SKM-1 (cell line): ENCODE measurements around the gene PIK3R6.

ENCODE experiments used
- DNase-seq: peaks from one replicate; lab custom pipeline; 2025; ENCODE audit not compliant: unreplicated experiment; lab: John Stamatoyannopoulos, UW

PIK3R6 gene

DNA sequence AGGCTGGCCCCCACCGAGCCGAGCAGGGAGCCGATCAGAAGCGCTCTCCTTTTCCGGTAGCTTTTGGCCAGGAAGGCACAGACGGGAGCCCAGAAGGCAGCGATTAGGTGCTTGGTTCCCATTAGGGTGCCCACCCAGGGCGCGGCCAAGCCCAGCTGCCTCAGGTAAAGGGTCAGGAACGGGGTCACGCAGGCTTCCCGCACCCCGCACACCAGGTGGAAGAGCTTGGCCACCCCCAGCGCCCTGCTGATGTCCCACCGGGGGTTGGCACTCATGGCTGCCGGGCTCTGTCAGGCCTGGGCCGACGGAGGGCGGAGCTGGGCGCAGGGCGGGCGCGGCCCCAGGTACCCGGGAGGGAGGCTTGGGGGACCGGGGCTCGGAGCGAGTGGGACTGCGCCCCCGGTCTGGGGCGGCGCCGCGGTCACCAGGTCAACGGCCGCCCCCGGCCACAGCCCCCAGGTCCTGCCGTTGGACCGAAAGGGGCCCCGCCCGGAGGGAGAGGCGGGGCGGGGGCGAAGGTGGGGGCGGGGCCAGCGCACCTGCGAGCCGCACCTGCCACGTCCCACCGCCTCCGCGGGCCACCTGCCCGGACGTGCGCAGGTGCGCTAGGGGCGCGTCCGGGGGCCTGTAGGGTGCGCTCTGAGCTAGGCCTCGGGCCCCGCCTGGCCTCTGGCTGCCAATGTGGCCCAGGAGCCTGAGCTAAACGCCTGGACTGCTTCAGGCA is 68.5 kb downstream of the PIK3R6 start, which contains the start of gene MFSD6L:
Gene MFSD6L (minus strand): TSS at position 520 of the 724 bp plus-strand sequence. CDS start 245 bp downstream, at position 275.
- no peak for DNase-seq

DNA sequence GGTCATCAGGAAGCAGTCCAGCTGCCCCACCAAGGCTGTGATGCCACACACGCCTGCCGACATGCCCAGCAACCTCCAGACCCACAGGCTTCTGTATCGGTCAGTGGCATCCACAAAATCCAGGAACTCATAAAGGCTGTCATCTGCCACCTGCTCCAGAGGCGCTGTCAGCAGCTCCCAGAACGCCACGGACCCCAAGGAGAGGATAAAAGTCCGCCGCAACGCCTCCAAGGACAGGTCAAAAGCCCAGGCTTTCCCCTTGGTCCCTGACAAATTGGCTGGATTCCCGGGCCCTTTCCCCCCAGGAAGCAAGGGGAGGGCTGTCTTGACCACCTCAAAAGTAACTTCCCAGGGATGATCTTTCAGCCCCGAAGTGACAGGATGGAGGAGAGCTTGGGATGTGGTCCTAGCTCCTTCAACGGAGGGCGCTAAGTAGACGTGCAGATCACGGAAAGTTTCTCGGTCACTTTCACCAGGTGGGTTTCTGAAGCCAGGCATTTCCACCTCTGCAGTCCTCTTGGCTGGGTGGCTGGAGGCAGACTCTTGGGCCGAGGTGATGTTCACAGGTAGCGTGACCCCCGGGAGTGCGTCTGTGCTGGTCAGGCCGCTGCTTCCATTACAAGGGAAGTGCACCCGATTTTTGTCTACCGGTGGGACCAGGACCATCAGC is 69.2 kb downstream of the PIK3R6 start:
- no peak for DNase-seq

DNA sequence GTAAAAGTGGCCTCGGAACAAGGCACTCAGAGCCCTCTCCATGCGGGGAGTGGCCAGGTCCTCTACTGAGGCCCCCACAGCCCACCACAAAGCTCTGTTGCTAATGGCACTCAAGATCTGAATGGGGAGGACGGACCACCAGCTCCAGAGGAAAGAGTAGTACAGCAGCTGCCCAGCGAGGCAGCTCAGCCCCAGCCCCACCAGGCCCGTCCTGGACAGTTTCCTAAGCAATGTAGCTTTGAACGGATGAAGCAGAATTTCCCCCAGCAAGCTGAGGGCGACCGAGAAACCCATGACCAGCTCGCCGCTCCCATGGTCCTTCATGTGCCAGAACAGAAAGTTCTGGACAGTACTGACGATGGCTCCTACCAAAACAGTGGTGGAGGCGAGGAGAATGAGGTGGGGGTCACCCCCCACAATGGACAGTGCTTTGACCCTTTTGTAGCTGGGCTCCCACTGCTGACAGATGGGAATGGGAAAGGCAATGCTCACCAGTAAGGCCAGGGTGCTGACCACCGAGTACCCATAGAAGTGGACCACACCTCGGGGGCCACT is 69.8 kb downstream of the PIK3R6 start:
- no peak for DNase-seq

DNA sequence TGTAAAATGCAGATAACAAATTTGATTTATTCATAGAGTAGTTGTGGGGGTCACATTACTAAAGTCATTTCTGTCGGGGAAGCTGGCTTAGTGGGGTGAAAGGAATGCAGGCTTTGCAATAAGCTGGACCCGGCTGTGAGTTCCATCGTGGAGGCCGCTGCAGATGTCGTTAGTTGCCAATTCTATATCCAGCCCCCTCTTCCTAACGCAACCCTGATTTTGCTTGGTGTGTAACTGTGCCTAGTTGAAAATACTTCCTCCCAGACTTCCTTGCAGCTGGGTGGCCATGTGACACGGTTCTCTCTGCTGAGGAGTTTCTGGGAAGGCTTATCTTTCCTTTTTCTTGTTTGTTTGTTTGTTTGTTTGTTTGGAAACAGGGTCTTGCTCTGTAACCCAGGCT is 72.8 kb downstream of the PIK3R6 start:
- DNase-seq, result no peak

DNA sequence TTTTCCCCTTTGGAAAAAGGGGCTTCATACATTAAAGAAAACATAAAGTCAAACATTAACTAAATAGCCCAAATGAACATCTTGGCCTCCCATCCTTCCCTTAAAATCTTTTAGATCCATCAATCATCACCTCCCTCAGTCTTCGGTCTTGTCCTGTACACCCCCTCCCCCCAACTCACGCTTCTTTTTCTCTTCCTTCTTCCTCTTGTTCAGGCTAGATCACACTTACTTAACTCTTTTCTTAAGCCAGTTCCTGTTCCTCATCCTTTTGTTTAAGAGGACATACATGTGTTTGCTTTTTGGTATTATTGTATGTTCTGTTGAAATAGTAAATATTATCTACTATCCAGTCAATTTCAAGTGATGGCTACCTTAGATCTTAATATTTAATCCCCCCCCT is 73.8 kb downstream of the PIK3R6 start:
- DNase-seq, result no peak

DNA sequence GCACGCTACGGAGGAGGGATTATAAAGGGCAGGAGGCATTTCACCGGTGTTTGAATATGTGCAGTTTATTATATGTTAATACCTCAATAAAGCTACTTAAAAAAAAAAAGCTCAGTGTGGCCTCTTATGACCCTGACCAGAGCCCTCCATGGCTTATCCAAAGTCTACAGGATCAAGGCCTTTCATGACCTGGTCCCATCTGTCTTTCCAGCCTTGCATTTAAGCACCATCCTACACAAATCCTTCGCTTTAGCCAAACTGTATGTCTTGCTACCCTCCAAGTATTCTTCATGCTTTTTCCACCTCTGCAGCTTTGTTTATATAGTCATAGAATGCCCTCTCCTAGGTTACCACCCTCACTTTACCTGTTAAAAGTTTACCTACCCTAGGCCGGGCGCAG is 74.8 kb downstream of the PIK3R6 start:
- DNase-seq, result no peak

DNA sequence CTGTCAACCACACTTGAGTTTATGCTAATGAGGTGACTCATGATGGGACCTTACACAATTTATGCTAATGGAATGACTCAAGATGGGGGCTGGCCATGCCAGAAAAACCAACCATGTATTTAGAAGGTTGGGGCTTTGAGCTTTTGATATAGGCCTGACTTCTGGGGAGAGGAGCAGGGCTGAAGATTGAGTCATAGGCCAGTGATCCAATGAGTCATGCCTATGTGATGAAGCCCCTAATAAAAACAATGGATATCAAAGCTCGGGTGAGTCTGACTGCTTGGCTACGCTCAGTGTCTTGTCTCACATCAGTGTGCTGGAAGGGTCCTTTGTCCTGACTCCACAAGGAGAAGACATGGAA is 75.6 kb downstream of the PIK3R6 start:
- DNase-seq, result no peak

DNA sequence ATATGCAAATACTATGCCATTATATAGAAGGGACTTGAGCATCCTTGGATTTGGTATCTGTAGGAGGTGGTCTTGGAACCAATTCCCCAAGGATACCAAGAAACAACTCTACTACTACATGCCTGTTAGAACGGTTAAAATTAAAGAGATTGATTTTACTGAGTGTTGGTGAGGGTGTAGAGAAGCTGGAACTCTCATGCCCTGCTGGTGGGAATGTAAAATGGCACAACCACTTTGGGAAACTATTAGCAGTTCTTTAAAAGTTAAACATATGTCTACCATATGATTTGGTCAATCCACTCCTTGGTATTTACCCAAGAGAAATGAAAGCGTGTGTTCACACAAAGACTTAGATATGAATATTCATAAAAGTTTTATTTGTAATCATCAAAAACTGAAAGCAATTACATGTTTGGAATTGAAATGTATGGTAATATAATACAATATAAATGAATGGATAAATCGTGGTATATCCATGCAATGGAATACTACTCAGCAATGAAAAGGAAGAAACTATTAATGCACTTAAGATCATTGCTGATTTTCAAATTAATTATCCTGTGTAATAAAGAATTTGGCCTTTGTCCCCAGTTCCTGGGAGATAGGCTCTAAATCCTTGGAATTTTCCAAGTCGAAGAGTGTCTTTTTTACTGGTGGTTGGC is 76.1 kb downstream of the PIK3R6 start:
- no peak for DNase-seq

DNA sequence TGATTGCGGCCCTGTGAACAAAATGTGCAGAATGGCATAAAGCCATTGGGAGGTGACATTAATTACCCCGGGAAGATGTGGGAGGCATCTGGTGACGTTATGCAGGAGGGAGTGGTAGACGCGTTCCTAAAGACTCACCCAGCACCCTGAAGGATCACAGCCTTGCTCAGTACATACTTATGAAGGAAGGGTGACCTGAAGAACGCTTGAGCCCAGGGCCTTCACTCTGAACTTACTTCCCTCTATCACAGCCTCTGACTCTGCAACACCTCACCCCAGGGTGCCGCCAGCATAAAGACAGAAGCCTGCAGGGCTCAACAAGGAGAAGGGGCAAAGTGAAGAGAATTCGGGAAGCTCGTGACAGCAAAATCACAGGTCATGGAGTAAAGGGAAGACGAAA is 77.7 kb downstream of the PIK3R6 start:
- no peak for DNase-seq

DNA sequence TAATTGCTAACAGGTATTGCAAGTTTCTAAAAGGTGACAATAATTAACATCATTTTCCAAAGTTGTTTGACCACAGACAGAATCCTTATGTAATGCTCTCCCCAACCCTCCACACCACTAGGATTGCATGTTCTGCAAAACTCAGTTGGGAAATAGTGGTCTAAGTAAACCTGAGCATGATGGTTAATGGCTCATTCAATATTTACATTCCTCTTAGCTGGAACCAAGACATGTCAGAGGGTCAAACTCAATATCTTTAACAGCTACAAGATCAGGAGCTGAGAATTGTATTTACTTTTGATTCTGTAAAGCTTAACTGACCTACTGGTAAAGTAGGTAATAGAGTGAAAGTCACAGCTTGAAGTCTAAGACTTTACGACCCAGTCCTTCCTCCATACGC is 78.5 kb downstream of the PIK3R6 start:
- no peak for DNase-seq

DNA sequence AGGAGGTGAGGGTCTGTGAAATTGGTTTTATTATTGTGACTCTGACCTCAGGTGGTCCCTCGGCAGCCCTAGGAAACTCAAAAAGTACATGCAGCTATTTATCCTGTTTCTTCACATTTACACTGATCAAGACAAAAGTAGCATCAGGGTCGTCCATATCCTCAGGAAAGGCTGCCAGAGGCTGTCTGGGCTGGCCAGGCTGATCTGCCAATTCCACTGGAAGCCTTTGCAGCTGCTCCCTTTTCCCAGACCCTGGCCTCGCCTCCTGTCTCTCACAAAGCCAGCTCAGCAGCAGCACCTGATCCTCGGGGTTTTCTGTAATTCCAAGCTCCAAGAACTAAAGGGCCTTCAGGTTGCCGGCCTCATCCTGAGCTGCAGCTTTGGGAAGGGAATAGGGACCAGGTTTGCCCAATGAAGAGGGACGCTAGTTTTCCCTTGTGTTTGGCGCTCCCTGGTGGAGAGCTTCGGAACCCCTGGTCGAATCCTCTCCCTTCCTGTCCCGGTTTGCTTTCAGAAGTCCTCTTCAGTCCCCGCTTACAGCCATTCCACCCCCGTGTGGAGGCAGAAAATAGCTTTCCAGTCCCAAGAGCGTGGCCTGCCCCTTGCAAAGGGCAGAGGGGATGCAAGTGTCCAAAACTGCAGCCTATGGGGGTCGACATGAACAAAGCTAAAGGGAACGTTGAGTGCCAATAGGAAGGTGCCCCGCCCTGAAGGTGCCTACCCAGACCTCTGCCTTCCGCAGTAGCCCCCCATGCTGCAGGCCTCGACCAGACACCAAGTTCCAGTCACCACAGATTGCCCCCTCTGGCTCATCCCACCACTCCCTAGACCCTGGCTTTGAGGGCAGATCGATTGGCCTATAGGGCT is 81.7 kb downstream of the PIK3R6 start:
- DNase-seq, result no peak

DNA sequence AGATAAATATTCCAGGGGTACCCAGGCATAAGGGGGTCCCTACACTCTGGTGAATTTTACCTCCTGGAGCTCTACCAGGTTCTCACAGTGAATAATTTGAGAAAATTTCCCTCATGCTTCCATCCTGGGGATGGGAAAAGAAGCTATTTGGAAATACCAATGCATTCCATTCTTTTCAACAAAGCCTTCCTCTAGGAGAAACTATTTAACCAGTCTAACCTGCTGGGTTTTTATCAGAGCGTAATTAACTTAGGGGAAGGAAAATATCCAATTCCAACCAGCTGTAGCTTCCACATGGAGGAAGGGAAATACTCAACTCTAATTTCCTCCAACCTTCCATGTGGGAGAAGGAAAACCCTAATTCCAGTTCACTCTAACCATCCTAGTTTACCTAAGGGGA is 85.3 kb downstream of the PIK3R6 start:
- DNase-seq, result no peak

DNA sequence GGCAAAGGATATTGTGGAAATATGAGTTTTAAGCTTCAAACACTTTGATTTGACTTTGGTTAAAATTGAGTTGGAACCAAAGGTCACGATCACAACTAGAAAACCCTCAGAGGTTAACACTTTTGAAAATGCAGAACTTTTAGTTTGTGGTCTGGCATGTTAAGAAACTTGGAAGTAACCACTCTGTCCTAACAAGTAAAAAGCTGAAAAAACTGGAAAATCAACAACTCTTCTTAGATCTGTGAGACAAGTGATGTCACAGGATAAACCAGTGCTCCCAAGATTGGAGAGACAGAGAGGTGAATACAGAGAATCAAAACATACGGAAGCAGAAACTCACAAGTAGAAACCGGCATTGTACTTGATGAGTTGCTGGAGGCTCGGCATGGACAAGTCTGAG is 85.7 kb downstream of the PIK3R6 start:
- no peak for DNase-seq

DNA sequence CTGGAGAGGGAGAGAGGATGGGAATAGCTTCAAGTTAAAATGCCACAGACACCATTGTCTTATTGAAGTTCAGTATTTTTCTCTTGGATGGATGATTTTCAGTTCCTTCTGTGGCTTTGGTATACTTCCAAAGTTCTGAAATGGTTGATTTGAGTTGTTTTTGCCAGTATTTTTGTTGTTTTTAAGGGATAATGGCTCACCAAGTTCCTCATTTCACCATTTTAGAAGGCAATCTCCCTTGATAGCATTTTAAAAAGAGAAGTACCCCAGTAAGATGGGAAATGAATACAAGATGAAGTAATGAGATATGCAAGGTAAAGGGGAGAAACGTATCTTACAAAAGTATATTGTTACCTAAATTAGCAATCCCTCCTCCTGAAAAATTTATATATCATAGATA is 90.6 kb downstream of the PIK3R6 start:
- no peak for DNase-seq

DNA sequence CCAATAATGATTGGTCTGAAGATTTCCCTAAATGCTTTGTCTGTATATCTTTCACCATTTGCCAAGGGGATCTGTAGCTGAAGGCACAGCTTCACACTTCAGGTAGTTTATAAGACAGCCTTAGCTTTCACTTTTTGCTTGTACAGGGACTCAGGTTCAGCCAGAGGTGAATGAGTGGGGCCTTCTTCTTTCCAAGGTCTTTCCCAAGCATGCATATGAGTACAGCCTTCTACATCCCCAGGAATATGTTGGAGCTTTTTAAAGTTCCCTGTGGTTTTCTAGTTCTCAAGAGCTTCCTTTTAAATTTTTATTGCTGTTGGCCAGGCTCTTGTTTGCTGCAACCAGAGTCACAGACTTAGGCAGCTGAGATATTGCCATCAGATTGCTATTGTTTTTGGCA is 91.2 kb downstream of the PIK3R6 start:
- no peak for DNase-seq

DNA sequence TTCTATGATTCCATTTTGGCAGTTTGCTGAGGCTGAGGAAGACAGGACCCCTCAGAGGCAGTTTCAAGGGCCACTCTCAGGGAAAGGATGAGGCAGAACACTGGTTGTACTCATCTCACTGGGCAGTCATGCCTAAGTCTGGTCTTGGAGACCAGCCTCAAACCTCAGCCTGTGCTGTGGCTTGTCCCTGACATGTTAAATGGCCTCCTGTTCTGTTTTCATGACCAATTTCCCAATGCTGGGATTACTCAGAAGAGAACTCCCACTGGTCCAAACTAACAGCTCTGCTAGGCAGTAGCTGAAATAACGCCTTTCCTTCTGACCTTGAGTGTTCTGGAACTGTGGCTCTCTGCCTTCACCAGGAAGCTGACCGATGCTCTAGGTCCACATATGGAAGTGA is 100.7 kb downstream of the PIK3R6 start:
- no peak for DNase-seq

DNA sequence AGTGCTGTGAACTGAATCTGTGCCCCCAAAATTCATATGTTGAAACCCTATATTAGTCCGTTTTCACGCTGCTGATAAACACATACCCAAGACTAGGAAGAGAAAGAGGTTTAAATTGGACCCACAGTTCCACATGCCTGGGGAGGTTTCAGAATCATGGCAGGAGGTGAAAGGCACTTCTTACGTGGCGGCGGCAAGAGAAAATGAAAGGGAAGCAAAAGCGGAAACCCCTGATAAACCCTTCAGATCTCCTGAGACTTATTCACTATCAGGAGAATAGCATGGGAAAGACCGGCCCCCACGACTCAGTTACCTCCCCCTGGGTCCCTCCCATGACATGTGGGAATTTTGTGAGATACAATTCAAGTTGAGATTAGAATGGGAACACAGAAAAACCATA is 105.5 kb downstream of the PIK3R6 start:
- DNase-seq, result no peak

DNA sequence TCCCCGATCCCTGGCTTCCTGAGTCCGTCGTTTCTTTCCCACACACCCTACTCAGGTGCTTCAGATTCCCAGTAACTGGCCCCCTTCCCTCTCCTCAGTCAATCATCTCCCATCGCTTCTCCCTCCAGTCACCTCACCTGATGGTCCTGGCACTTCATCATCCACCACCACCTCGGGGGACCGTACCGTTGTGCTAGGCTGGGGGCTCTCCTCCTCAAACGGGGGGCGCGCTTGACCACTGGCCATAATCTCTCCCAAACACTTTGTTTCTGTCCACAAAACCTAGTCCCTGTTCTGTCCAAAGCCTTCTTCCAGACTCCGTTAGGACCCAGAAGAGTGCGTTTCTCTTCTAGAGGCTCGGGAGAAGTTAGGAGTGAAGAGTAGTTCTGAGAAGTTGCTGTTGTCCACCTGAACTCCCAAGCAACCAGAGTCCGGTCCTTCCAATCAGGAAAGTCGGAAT is 109.3 kb downstream of the PIK3R6 start, which contains the start of gene SPDYE4:
Gene SPDYE4 (minus strand): TSS at position 410 of the 460 bp plus-strand sequence. CDS start 164 bp downstream, at position 246.
- DNase-seq, result no peak

DNA sequence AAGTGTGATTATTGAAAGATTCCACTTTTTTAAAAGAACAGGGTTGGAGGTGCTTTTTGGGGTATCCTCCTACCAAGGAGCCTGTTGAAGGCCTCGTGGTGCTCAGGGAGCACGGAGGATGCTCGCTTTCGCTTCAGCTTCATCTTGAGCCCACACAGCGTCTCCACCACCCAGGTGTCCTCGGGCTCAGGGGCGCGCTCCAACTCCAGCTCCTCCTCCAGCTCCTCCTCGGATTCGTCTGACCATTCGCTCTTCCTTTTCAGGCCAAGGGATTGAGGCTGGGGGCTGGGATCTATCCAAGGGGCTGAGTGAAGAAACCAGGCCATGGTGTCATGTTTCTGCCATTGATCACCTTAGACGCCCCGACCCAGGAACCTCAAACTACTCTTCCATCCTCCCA is 110.3 kb downstream of the PIK3R6 start:
- DNase-seq, result no peak

DNA sequence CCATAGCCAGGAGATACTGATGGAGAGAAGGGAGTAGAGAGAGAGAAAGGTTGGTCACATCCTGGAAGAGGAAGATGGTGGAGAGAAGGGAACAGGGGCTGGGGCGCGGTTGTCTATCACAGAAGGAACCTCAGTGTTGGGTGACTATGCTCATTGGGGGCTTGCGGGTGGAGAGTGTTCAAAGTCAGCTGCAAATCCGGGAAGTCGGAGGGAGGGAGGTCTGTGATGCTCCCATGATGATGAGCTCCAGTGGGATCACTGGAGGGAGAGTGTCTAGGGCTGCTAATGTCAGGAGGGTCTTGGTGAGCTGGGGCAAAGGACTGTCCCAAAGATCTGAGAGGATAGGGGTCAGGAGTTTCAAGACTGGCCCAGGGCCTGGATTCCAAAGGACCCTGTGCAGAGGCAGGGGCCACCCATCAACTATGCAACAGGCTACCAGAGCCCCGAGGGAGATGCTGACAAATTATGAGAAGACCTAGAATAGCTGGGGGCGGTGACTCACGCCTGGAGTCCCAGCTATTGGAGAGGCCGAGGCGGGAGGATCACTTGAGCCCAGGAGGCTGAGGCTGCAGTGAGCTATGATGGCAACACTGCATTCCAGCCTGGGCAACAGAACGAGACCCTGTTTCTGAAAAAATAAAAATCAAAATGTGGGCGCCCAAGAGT is 111.8 kb downstream of the PIK3R6 start:
- DNase-seq, result no peak
